LHCN-M2 (cell line): ENCODE results near the gene ADGRL3. TPM values are rescaled to one million over a fixed set of nuclear protein-coding genes. Genes with fewer than 3 reads are reported as not detected.
"Not testable (repeated sequence)": the region's sequence is repeated elsewhere in the genome, so short reads cannot be mapped to it uniquely, and the experiment has no call there.

ENCODE experiments used
- DNase-seq: peaks from one replicate; pipeline ENCODE4 v3.0.0-alpha.2; 2012; ENCODE audit warnings: low read depth
- total RNA-seq: library from RNA; depleted of rRNA; stranded (reverse); fragments of >200 nt; gene quantifications from 2 replicates; pipeline ENCODE4 v1.2.3, GENCODE V29; 2014

The ADGRL3 gene
- total RNA-seq, 1 experiment from 2014 or later: 0.11 TPM

DNA sequence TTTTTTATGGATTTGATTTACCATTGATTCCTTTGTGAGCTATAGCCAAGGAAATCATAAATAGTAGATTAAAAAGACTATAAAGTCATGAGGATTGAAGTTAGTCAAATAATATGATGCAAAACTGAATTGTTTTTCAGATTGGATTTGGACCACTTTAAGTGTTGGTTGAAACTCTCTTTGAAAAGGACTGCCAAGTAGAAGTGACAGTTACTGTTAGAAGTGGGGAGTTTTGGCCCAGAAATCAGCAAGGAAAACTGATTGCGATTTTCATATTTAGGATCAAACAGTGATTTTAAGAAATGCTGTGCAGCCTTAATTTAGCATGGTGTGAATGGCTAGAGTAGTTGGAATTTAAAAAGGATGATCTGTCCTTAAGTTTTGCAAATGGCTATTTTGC is 4.9 kb downstream of the ADGRL3 start:
- DNase-seq: no peak

DNA sequence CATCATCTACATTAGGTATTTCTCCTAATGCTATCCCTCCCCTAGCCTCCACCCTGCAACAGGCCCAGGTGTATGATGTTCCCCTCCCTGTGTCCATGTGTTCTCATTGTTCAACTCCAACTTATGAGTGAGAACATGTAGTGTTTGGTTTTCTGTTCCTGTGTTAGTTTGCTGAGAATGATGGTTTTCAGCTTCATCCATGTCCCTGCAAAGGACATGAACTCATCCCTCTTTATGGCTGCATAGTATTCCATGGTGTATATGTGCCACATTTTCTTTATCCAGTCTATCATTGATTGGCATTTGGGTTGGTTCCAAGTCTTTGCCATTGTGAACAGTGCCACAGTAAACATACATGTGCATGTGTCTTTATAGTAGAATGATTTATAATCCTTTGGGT is 7.0 kb downstream of the ADGRL3 start:
- DNase-seq: not testable (repeated sequence)

DNA sequence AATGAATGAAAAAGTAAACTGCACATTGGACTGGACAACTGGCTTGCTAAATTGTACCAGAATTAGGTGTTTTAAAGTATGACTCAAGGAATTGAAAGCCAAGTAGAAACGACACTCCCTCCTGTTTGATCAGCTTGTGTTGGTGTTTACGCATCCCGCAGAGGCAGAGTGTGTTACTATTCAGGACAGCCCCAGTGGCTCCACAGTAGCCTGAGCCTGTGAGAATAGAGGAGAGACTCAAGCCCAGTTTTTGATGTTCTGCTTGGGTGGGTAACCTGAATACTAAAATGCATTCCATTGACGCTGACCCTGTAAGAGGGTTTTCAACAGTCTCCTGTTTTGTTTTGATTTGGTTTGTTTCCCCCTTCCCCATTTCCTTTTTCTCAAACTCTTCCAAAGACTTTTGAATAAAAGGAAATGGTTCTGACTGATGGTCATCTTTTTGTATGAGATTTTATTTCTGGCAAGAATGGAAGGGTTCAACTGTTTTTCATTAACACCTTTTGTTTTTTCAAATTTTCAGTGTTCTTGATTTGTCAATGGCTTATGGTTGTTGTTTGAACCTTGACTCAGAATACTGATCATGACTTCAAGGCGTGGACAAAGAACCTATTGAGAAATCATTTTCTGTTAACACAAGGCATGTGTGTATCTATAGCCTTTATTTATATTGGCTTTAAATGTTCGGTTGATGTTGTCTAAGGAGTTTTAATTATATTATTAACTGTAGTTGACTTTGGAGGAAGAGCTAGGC is 10.2 kb downstream of the ADGRL3 start:
- no peak for DNase-seq

DNA sequence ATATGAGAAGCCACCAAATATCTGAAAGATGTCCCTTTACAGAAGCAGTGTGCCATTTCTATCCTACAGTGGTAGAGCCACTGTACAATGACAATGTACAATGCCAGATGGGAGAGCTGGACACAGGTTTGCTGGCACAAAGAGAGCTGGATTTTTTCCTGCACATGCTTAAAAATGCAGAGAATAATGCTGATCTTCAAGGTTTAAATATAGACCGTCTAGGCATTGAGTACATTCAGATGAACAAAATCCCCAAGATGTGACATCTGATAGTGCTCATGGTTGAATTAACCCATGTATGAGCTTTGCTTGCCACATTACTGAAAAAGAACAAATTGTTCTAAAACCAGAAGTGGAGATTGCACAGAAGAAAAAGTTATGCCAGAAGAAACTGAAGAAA is 11.7 kb downstream of the ADGRL3 start:
- DNase-seq: no peak

DNA sequence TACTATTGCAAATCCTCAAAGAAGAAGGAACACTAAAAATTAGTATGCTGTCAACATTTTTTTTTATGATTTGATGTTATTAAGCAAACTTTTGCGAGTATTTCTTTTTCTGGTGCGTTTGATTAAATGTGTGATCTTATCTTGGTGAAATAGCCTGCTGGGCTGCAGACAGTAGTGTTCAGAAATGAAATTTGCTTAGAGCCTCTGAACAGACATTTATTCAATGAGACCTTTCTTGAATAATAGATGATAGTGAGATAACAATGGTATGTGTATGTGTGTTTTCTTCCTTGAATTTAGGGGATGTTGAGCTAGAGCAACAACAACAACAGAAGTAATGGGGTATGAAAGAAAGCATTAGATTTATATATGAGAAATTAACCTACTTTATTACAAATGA is 12.7 kb downstream of the ADGRL3 start:
- no peak for DNase-seq

DNA sequence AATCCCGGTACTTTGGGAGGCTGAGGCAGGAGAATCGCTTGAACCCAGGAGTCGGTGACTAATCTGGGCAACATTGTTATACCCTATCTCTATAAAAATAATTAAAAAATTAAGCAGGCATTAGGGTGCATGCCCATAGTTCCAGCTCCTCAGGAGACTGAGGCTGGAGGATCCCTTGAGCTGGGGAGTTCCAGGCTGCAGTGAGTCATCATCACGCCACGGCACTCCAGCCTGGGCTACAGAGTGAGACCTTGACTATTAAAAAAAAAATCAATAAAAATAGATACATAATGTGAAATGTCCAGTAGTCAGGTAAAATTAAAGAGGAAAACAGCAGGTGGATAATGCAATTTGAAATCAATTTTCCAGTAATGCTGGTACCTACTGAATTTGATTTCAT is 14.6 kb downstream of the ADGRL3 start:
- no peak for DNase-seq

DNA sequence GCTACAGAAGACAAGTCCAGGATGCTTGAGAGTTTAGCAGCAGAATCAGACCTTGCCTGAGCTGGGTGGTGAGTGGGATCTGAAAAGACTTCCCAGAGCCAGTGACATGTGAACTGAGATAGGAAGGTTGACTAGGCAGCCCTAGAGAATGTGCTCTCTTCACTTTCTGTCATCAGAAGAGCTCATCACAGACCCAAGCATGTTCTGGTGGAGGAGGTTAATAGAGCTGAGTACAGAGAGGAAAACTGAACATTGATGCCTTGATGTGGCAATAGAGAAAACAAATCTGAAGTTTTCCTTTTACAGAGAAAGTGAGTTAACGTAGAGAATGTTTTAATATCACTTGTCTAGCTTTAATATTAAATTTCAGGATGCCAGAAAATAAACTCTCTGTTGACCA is 17.1 kb downstream of the ADGRL3 start:
- no peak for DNase-seq

DNA sequence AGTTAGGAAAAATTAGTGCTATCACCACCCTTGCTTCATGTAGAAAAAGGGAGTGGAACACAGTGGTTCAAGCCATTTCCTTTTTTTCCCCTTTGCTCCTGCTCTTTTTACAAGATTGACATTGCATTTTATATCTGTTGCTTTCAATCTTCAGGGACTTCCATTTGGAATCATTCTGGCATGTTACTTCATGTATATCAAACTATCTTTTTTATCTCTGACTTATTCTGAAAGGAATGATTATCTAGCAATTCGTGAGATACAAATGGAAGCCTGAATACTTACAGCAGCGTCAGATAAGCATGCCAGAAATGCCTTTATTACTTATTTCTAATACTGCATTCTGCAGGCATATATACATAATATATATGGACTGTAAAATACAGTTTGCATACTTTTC is 20.4 kb downstream of the ADGRL3 start:
- DNase-seq: no peak

DNA sequence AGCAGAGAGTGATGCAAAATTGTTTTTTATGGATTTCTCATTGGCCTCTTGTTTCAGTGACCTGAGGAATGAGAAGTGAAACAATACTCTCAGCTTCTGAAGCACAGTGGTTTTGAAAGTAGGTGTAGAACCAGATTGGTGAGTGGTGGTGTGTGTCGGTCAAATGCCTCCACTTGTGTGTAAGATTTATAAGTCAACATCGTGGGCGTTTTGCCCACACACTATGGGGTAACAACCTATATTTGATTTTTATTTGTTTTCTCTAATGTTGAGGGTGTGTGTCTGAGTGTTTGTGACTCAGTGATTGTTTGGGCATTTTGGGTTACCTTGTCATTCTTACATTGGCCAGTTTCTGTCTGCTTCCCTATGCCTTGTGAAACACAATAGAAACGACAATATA is 23.3 kb downstream of the ADGRL3 start:
- DNase-seq: no peak

DNA sequence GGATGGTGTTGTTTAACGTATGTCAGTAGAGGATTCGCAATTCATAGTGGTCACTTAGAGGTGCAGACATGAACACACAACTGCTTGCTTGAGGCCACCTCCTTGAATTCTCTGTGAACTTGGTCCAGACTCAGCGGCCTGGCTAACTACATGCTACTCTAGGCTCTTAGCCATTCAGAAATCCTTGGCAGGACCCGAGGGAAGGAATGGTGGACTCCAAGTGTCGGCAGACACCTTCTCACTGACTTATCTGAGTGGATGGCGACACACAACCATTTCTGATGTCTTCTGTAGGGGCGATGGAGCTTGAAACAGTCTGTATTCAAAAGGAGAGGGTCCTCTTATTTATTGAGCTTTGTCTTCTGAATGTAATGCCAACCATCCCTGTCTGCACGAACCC is 24.4 kb downstream of the ADGRL3 start:
- DNase-seq: no peak

DNA sequence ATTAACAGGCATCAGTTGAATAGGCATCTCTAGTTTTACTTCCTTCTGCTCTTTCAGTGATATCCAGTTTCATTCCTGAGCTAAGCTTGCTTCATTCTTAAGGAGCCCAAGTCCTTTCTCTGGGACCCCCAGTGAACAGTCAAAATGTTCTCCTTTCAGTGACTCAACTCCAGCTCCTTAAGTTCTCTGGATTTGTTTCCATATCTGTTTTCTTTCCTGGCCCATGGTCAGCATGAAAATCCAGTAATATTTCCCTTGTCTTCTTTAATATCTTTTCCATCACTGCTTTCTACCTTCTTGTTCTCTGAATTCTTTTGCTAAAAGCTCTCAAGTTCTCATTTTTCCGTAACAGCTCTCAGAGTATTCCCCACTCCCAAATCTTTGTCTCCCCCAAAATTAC is 25.5 kb downstream of the ADGRL3 start:
- DNase-seq: no peak

DNA sequence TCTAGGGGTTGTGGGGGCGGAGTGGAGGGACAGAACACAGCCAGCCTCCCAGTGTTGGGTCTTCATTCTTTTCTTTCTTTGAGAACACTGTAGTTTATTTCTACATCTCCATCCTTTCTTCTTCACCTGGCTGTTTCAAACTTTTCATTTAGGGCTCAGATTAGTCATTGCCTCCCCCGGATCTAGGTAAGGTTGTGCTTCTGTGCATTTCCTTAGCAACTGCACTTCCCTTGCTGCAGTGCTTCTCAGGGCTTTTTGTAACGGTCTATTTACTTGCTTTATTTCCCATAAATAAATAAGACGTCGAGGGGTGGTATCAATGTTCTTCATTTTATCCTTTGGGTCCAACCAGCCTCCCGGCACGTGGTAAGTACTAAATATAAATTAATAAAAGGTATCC is 31.3 kb downstream of the ADGRL3 start:
- DNase-seq: no peak

DNA sequence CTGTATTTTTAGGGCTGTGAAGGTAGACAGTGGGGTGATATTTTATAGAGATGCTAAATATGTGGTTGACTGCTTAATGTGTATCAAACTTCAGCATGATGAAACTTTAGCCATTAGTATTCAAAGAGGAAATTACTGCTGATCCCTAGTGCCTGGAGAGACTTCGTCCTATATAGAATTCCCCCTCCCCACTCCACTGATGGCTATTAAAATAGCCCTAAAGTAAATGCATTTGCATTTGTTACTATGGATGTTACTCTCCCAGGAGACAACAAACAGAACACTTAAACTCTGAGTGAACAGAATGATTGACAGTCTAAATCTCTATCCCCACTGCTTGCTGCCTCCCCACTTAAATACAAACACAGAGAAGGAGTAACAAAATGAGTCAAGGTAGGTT is 39.1 kb downstream of the ADGRL3 start:
- no peak for DNase-seq

DNA sequence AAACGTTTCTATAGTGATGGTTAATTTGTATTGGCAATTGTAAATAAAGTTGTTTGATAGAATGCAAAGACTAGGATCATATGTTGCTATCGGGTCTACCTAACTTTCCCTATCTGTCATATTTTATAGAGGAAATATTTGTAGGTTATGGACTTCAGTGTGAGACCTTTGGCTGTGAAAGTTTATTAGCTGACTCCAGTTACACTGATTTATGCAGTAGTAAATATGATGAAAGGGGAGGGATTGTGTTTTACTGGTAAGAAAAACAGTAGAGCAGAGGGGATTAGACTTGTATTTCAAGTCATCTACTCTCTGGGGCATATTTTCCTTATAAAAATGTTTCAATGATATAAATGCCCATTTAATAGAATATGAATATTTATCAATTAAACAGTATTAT is 43.8 kb downstream of the ADGRL3 start:
- DNase-seq: no peak

DNA sequence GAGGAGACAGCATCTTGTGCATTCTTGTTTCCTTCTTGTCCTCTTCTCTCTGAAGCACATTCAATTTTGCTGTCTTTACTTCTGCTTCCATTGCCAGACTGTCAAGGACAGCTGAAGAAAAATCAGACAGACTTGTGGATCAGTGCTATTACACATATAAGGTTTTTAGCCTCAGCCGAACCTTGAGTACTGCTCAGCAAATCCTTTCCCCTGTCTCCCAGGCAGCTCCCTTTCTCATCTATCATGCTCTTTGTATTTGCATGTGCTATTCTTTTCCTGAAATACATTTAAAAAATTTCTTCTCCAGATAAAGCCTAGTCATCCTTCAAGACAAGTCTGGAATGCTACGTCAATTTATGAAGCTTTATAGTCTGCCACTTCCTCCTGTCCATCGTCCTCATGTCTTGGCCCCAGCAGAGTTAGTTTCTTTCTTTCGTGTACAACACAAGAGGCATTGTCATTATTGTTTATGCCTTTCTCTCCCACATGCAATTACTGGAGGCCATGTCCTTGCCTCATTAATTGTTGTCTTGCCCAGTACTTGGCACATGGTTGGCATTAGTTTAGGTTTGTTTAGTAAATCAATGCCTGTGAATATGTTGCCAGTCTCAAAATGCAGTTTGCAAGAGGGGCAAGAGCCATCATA is 45.1 kb downstream of the ADGRL3 start:
- no peak for DNase-seq

DNA sequence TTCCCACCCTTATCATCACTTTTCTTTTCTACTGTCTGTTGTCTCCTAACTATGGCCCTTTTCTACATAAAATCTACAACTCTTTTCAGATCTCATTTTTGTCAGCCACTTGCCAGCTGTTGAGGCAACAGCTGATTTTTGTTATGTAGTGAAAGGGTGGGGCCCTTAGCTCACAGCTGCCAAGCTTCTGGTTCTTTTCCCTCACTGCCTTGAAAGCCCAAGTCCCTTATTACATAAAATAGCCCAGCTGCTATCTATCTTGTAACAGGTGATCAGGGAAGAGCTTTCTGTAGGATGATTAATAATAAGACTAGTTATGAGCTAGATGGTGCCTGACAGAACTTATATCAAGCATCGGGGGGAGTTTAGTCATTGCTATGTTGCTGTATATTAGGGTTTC is 45.9 kb downstream of the ADGRL3 start:
- peak; percentile 13 for DNase-seq

DNA sequence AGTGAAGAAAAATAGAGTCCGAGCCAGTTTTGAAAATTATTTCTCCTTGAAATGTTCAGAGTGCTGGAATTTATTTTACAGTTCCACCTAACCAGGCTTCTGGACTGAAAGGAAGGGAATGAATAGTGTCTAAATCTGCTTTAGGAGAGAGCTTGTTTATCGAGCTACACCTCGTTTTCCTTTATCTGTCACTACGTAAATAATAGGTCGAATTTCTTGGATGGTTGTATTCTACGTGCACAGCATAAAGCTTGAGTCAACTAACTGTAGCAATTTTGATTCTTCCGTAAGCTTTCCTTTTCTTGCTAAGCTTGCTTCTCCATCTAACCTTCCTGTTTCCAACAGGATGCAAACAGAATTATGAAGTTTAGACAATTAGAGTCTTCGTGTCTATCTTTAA is 48.6 kb downstream of the ADGRL3 start:
- DNase-seq: no peak

DNA sequence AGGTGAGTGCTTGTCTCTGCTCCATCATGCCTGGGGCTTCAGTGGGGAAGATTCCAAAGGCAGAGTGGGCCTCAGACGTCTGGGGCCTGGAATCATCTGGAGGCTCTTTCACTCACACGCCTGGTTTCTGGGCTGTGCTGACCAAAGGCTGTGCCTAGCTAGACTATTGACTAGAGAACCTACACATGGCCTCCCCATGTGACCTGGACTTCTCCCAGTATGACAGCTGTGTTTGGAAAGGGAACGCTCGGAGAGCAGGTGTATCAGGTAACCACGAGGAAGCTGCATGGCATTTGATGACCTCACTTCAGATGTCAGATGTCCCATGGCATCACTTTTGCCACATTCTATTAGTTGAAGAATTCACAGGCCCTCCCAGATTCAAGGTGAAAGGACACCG is 51.0 kb downstream of the ADGRL3 start:
- DNase-seq: no peak

DNA sequence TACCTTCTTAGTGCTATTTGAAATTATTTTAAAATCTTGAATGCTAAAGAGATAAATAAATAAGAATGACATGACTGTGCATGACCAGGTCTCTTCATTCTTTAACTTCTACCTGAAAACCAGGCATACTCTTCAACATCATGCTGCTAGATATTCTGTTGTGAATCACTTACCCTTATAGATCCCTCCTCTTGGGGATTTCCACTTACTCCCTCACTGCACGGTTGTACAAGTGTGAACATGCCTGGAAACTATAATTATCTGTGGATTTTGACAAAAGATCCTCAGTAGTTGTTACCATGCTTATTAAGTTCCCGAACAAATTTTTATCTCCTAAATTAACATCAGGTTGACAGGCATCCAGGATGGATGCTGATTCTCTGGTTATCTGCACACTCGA is 54.3 kb downstream of the ADGRL3 start:
- DNase-seq: no peak

DNA sequence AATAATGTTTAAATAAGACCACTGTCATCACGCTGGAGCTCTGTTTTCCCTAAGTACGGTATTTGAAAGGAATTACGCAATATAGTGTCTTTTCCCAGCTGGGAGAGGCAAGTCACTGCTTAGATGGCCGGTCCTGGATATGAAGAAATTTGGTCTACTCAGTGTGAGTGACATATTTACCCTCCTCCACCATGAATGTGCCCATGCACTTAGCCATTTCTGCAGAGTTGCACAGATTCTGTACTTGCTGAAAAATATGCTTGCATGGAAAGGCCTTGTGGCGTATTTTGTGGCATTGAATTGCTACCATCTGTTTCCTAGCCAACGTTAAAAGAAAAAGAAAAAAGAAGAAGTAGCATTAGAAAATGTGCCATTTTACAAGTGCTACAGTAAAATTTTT is 73.1 kb downstream of the ADGRL3 start:
- DNase-seq: peak; percentile 4

DNA sequence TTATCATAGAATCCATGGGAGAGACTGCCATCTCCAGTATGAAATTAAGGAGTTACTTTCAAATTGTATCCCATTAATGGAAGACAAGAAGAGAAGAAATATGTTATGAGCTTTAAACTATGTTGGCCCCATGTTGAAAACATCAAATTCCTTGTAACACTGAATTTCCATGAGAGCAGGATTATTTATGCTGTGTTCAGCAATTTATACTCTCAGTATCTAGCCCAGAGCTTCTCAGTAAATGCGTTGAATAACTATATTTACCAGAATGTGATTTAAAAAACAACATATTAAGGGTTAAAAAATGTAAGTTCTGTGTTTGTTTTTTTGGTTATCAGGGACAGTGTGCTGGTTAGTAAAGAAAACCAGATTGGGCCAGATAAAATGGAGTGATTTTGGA is 74.2 kb downstream of the ADGRL3 start:
- DNase-seq: no peak

DNA sequence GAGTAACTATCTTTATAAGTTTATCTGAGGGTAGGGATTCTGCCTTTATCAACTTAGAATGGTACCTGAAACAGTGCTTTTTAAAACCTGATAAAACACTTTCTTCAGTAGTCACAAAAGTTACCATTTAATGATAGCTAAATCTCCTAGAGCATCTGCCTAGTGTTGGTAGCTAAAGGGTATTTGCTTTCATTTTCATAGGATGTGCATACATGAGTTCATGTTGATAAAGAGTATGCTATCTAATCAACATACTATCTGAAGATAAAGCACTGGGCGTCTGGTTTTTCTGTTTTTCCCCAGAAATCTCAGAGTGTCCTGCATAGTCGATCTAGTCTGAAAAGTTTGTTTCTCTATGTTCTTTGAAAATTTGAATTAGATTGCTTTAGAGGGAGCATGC is 75.1 kb downstream of the ADGRL3 start:
- DNase-seq: no peak

DNA sequence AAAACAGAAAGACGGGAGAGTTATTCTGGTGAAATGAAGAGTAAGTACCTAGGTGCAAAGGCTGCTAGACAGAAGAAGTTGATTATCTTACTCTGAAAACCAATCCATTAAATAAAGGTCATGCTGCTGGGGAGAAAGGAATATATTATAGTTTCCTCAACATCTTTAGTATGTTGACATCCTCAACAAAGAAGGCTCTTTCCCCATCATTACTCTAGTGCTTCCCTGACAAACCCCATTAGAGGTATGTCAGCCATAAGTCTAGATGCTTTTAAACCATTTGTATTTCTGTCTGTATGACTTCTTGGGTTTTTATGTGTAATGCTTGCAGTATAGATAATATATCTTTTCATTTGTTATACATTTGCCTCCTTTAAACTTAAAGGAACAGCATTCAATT is 75.9 kb downstream of the ADGRL3 start:
- no peak for DNase-seq
